Vagina (tissue), 2 donors: ENCODE results near the gene GPR155.

Experiments used
- POLR2A ChIP-seq, 2 donors: fragments of 450-650 bp; IDR thresholded peaks; one replicate each; pipeline ENCODE4 v1.6.1; 2017; ENCODE audit warnings: antibody characterized with exemption in 2 of 2, mild to moderate bottlenecking in 2 of 2, moderate library complexity in 2 of 2
- TF ChIP-seq, protein P1 (sequence below), 3 experiments: fragments of 450-650 bp in 2 of 3; fragments of 200-600 bp in 1 of 3; sonication (generic) in 1 of 3; IDR thresholded peaks; one replicate each; pipeline ENCODE4 v1.5.1; 2017 to 2019; ENCODE audit warnings: antibody characterized with exemption in 3 of 3, mild to moderate bottlenecking in 2 of 3, moderate library complexity in 2 of 3

DNA sequence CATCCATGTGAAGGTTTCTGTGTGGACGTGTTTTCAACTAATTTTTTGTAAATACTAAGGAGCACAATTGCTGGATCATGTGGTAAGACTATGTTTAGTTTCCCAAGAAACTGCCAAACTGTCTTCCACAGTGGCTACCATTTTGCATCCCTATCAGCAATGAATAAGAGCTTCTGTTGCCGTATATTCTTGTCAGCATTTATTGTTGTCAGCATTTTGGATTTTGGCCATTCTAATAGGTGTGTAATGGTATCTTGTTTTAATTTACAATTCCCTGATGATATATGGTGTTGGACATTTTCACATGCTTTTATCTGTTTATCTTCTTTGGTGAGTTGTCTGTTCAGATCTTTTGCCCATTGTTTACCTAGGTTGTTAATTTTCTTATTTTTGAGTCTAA is 56.8 kb downstream of the GPR155 start:
- no peak for TF ChIP-seq POLR2A (IDR thresholded peaks at IDR 0.05)
- TF ChIP-seq, protein P1, sequence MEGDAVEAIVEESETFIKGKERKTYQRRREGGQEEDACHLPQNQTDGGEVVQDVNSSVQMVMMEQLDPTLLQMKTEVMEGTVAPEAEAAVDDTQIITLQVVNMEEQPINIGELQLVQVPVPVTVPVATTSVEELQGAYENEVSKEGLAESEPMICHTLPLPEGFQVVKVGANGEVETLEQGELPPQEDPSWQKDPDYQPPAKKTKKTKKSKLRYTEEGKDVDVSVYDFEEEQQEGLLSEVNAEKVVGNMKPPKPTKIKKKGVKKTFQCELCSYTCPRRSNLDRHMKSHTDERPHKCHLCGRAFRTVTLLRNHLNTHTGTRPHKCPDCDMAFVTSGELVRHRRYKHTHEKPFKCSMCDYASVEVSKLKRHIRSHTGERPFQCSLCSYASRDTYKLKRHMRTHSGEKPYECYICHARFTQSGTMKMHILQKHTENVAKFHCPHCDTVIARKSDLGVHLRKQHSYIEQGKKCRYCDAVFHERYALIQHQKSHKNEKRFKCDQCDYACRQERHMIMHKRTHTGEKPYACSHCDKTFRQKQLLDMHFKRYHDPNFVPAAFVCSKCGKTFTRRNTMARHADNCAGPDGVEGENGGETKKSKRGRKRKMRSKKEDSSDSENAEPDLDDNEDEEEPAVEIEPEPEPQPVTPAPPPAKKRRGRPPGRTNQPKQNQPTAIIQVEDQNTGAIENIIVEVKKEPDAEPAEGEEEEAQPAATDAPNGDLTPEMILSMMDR (IDR thresholded peaks at IDR 0.05) = no peak
